ENCODE results near the gene USP25.

USP25 gene

DNA sequence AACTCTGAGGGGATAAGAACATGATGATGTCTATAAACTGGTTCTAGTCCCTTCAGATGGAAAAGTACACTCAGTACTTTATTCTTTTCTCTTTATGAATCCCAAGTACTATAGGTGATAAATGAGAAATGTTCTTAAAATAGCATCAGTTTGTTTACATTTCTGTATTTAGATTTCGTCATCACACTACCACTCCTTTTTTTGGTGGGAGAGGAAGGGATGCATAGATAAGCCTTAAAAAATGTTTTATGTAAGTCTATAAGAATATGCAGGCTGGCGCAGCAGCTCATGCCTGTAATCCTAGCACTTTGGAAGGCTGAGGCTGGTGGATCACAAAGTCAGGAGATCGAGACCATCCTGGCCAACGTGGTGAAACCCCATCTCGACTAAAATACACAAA is 144.8 kb downstream of the USP25 start:
- DNase-seq, result no peak

DNA sequence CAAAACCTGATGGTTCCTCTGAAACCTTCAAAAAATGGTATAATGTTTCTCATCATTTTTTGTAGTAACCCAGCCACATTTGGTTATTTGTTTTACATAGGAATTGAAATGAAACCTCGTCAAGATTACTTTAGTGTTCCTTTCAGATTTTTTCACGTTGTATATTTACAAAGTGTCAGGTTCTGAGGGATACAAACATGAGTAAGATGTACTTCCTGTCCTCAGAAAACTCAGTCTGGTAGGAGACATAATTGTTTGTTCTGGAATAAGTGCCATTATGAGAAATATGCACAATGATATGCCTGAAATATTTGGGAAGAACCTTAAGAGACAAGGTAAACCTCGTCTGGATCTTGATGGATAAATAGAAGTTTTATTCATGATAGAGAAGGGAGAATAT is 145.5 kb downstream of the USP25 start:
- DNase-seq, result no peak

DNA sequence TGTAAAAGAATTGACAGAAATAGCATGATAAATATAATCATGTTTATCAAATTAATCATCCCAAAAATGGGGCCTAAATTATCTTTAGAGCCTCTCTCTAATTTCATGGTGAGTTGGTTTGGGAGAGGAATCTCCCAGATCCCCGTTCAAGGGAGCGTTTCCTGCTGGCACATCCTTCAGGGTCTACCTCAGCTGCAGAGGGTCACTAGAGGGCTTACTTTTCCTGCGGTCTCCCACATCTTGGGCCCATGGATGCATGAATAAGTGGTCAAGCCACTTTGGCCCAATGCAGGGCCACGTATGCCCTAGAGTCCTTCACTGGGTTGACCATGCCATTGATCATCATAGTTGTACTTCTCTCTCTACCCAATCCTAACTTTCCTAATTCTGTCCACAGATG is 164.1 kb downstream of the USP25 start:
- DNase-seq, result no peak

DNA sequence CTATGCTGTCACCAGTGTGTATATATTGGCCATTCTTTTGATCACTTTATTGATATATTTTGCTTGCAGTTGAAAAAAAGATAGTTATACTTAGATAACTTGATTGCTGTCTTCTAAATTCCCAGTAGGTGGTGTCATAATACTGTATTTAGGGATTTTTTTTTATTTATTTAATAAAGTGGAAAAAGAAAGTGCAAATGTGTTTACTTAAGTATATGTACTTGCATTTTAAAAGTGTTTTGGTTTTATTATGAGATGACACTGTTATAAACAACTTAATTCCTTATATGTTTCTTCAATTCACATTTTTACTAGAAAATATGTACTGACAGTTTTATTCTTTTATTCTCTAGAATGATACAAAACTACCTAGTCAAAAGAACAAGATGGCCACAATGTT is 164.8 kb downstream of the USP25 start:
- no peak for DNase-seq

DNA sequence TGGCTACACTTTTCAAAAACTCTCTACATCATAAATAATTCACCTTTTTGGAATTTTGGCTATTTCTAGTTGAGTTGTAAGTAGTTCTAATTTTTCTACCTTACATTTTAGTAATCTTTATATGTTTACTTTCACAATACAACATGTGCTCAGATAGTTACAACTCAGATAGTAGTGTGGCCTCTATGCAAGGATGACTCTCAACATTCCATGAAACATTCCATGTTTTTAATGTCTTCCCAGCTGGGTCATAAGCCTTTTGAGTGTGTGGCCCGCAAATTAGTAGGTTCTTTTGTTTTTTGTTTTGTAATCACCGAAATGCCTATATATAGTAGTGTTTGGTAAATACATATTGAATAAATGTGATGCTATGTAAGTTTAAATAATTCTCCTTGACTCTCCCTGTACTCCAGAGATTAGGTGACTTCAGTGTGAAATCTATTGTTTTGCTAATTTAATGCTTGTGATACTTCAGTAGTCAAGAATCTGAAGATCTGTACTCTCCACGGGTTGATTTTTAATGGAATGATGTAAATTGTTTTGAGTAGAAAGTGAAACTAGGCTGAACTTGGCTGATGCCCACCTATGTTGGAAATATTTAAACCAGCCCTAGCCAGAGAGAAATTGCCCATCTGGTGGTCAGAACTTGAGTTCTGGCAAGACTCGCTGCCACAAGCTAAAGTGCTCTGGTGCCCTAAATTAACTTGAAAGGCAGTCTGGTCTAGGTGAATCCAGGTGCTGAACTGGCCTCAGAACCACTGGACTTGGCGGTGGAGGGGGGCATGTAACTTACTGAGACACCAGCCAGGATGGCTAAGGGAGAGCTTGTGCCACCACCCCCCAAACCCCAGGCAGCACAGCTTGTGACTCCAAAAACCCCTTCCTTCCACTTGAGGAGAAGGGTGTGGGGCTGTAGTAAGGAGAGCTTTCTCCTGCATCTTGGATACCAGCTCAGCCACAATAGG is 165.6 kb downstream of the USP25 start:
- no peak for DNase-seq

DNA sequence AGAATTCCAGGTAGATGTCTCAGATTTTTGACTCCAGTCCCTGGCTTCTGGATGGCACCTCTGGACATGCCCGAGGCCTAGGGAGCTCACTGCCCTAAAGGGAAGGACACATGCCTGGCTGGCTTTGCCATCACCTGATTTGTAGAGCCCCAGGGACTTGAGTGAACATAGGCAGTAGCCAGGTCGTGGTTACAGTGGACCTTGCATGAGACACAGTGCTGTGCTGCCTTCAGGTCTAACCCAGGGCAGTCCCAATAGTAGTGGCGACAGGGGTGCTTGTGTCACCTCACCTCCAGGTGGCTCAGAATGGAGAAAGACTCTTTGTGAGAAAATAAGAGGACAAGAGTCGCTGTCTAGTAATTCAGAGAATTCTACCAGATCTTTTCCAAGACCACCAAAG is 166.7 kb downstream of the USP25 start:
- no peak for DNase-seq

DNA sequence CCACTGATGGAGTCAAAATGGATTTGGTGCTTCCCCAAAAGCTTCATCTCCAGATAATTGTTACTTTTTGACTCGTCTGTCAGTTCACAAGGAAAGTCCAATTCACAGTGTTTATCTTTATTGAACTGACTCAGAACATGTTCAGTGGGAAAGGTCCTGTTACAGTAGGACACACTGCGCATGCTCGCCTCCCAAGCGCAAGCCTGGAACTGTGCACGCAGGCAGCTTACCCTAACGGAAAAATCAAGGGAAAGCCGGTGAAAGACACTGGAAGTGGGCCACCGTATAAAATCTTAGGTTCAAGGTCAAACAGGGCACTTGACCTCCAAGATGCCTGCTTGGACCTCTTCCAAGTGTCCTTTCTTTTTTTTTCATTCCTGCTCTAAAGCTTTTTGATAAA is 174.6 kb downstream of the USP25 start:
- DNase-seq, result no peak

DNA sequence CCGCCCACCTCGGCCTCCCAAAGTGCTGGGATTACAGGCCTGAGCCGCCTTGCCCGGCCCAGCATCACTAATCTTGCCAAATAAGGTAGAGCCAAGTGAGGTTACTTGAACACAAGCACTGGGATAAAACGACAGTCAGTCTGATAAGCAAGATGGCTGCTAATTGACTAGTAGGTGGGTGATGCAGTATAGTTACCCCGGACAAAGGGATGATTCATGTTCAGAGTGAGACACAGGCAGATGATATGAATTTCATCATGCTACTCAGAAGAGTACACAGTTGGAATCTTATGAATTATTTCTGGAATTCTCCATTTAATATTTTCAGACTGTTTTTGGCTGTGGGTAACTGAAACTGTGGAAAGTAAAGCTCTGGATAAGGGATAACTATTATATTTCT is 178.4 kb downstream of the USP25 start:
- DNase-seq, result no peak

DNA sequence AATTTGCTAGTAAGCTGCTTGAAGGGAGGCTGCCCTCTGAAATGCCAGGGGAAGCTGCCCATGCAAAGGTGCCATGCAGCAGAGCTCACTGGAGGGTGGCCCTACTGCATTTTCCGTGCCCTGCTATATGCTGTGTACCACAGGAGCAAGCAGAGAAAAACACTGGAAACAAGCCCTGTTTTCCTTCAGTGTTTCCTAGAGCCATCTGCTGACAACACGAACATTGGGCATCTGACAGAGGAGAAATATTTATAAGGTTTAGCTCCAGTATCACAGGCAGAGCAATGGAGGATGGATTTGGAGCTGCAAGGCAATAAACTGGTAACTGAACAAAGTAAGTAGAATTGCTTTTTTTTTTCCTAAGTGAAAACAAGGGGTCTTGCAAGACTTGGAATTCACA is 198.4 kb downstream of the USP25 start:
- DNase-seq, result no peak

DNA sequence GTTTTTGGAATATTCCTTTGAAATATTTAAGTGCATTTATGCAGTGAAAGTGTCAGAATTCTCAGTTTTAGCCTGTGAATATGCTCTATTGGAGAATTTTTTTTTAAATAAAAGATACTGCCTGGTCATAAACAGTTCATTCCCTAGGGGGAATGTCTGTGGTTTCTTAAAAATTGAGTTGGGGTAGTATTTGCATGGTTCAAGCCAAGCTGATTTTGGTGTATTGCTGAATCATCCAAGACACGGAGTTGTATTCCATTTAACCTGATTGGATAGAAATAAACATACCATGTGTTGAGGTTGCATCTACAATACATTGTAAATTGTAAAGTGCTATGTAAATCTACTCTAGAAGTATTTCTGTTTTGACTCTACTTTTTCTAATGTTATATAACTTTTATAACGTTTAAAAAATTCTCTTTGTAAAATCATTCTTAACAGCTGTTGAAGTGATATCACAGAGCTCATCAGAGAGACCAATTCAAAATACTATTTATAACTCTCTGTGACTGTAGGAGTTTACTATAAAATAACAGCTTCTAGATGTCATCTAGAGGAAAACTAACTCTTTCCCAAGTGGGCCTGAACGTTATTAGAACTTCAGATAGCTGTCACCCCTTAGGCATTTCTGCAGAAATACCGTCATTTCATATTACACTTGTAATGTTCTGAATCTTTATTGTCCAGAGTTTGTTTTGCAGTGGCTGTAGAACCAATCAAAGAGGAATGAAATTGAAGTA is 199.1 kb downstream of the USP25 start:
- no peak for DNase-seq

DNA sequence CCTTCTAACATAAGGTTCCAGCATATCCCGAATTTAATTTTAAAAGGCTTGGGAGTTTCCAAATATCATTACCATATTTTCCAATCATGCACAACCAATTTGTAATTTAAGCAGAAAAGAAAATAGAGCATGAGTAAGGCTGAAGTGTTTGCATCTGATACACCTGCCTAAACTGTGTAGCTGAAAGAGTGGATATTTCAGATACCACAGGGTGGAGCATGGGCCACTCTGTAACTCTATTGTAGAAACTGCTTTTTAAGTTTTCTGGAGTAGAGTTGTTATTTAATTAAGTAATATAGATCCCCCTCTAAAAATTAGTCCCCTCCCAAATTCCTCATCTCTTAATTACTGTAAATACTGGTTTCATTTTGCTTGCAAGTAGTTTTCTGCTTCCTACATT is 199.8 kb downstream of the USP25 start:
- no peak for DNase-seq

Data from SHP77 (cell line).